Measurements from ENCODE around the gene HAGH. TPM values are rescaled to one million over a fixed set of nuclear protein-coding genes. Genes with fewer than 3 reads are reported as not detected.
"Not testable (repeated sequence)": the region's sequence is repeated elsewhere in the genome, so short reads cannot be mapped to it uniquely, and the experiment has no call there.

Gene HAGH
- 19.7 TPM for polyA plus RNA-seq (2013, experiment 1 of 2; ENCODE audit: insufficient read length)
- polyA plus RNA-seq (2013, experiment 2 of 2; ENCODE audit: insufficient read length) = 19.0 TPM

DNA sequence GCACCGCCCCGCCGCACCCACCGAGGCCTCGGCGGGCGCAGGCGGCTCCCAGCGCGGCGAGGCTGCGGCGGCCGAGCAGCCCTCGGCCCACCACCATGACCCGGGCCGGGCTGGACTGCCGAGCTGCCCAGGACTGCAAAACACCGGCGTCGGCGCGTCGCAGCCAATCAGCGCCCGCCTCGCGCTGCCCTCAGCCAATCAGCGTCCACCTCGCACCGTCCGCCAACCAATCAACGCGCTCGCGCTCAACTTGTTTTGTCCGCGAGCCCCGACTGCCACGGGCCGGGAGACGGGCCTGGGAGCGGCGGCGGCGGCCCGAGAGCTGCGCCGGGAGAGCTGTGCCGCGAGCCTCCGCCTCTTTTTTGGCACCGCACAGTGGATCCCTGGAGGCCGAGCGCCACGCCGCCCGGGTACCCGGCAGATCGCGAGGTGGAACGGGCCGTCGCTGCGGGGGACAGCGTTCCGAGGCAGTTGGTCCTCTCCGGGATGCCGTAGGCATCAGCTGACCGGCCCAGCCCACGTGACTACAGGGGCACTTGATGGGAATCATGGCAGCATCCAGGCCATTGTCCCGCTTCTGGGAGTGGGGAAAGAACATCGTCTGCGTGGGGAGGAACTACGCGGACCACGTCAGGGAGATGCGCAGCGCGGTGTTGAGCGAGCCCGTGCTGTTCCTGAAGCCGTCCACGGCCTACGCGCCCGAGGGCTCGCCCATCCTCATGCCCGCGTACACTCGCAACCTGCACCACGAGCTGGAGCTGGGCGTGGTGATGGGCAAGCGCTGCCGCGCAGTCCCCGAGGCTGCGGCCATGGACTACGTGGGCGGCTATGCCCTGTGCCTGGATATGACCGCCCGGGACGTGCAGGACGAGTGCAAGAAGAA, at the start of gene HAGH, which contains the start of gene FAHD1:
TSS of gene HAGH (minus strand) at position 135 of the 883 bp plus-strand sequence. CDS start at position 97, 38 bp downstream.
TSS of gene FAHD1 (plus strand) at position 516 of the 883 bp plus-strand sequence. CDS start at position 549, 33 bp downstream.
- peak; percentile 92 for DNase-seq

DNA sequence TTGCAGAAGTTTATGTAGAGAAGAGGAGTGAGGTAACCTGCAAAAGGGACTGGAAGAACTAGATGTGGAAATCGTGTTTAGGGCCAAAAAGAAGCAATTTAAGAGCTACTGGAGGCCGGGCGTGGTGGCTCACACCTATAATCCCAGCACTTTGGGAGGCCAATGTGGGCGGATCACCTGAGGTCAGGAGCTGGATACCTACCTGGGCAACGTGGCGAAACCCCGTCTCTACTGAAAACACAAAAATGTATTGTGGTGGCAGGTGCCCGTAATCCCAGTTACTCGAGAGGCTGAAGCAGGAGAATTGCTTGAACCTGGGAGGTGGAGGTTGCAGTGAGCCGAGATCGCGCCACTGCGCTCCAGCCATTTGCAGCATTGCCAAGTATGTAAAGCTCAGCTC, 49.4 kb upstream of the HAGH start:
- not testable (repeated sequence) for DNase-seq

DNA sequence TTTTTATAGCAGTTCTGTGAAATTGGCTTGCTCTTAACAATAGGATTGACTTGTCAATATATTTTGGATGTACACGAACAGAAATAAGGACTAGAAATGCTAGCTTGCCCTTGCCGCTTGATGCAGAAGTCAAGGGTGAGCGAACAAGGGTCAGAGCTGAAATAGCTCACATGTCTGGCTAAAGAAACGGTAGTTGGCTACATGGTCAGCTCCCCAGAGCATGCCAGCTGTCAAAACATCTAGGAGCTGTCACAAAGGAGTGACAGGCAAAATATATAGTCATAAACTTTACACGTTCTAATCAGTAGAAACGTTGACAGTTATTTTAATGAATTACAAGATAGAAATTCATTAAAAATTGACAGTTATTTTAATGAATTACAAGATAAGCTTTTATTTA, 48.2 kb upstream of the HAGH start:
- DNase-seq = no peak

DNA sequence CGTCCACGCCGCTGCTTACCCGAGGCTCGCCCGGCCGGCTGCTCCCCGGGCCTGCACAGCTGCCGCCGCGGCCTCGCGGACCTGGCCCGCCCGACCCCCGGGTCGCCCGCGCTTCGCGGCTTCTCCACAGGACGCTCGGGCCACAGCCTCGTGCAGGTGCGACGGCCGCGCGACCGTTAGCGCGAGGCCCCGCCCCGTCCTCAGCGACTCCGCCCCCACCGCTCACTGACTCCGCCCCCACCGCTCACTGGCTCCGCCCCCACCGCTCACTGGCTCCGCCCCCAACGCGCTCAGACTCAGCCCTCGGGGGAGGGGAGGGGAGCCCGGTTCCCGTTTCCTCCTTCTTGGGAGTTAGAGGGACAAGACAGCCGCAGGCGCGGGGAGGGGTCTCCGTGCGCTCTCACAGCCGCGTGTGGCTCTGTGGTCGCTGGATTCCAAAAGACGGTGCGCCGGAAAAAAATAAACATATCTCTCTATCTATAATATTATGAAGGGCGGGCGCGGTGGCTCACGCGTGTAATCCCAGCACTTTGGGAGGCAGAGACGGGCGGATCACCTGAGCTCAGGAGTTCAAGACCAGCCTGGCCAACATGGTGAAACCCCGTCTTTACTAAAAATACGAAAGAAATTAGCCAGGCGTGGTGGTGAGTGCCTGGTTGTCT, 45.5 kb upstream of the HAGH start, which contains the start of gene MEIOB:
TSS of gene MEIOB (minus strand) at position 191 of the 662 bp plus-strand sequence. CDS start 3,989 bp downstream, outside the sequence.
- DNase-seq = peak; percentile 40

DNA sequence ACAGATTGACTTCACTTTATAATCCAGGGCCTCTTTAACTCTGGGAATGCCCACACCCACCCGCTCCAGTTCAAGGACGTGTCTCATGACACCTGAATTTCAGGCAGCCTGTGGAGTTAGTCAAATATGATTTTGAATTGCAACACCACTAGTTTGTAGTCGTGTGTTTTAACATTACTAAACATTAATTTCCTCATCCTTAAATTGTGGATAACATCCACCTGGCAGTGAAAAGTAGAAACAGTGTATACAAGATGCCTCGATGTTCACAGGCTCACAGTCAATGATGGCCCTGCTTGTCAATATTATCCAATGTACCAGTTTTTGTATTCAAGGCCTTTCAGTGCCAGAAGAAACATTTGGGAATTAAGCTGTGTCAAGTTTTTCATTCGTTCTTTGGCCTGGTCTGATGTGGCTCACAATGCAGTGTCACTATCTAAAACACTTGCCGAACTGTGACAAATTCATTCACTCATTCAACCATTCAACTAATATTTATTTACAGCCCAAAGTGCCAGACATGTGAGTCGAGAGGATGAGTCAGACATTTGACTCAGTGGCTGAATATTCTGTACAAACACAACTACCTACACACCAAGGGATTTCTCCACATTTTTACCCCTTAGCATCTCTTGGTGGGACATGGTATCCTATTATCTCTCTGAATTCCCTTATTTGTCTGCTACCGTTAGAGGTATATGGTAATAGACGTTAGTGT, 43.9 kb upstream of the HAGH start:
- peak; percentile 73 for DNase-seq

- no peak for DNase-seq
Observed at GRCh38 chr16:1865902-1866690, 39.5 kb upstream of the HAGH start.

GRCh38 chr16:1863681-1864460, 37.2 kb upstream of the HAGH start:
- DNase-seq = peak; percentile 32

DNA sequence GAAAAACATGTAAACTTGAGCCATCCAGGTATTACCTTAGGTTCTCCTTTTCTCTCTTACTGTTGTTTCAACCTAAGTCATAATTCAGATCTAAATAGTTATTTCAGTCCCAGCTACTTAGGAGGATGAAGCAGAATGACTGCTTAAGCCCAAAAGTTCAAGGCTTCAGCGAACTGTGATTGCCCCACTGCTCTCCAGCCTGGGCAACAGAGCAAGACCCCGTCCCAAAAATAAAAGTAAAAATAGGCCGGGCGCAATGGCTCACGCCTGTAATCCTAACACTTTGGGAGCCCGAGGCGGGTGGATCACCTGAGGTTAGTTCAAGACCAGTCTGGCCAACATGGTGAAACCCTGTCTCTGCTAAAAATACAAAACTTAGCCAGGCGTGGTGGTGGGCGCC, 35.8 kb upstream of the HAGH start:
- DNase-seq = no peak

GRCh38 chr16:1861730-1862129, 35.1 kb upstream of the HAGH start:
- no peak for DNase-seq

- DNase-seq = no peak
Observed at GRCh38 chr16:1859650-1860049, 33.0 kb upstream of the HAGH start.

GRCh38 chr16:1858189-1858865, 31.7 kb upstream of the HAGH start:
- DNase-seq = peak; percentile 16

- DNase-seq = no peak
Observed at GRCh38 chr16:1857433-1858097, 30.9 kb upstream of the HAGH start.

- no peak for DNase-seq
Observed at GRCh38 chr16:1851793-1852192, 25.2 kb upstream of the HAGH start.

DNA sequence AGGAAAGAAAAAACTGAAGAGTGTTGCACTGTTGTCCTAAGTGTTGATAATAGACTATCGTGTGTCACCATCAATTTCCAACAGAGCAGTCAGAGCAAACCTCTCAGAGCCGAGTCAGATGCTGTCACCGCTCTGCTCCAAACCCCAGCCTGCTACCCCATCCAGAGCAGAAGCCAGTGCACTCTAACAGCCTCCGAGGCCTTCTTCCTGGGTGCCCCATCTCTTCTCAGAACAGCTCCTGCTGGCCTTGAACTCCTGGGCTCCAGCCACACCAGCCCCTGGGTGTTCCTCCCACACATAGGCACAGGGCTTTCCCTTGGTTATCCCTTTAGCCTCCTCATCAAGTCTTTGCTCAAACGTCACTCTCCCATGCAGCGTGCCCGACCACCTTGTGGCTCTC, 24.4 kb upstream of the HAGH start:
- no peak for DNase-seq

DNA sequence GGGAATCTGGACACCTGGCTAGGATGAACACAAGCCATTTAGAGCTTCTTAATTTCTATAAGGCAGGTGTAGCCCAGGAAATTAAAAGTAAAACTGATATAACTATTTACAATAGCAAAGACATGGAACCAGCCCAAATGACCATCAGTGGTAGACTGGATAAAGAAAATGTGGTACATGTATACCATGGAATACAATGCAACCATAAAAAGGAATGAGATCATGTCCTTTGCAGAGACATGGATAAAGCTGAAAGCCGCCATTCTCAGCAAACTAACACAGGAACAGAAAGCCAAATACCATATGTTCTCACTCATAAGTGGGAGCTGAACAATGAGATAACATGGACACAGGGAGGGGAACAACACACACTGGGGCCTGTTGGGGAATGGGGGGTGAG, 19.8 kb upstream of the HAGH start:
- no peak for DNase-seq

GRCh38 chr16:1845985-1846384, 19.4 kb upstream of the HAGH start:
- no peak for DNase-seq

GRCh38 chr16:1839554-1839953, 12.9 kb upstream of the HAGH start:
- DNase-seq = peak; percentile 92

- DNase-seq = no peak
Observed at GRCh38 chr16:1834096-1834495, 7.5 kb upstream of the HAGH start.

DNA sequence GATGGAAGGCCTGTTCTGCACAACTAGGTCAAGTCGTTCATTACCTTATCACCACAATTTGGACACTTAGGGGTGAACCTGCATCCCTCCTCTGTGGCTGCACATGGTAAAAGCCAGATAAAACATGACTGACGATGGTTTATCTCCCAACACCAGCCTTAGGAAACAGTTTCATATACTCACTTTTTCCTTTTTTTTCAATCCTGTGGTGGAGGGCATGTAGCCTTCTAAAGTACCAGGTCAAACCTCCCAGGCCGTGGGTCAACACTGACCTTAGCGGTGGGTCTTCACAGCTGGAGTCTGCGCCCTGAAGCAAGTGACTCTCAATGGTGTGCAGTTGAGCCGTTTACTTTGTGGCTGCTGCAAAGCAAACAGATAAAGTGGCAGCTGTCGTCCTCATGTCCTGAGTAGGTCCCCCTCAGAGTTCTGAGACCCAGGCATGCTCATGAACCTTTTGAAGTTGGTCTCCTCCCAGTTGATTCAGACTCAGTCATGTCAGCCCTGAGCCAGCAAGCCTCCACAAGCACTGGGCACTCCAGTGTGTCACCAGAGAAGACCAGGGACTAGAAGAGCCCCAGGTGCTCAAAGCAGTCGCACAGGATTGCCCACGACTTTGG, 6.3 kb upstream of the HAGH start:
- no peak for DNase-seq
